A549 (cell line): ENCODE data around the gene TRPC3. TPM values are rescaled to one million over a fixed set of nuclear protein-coding genes. Genes with fewer than 3 reads are reported as not detected.
"Not testable (repeated sequence)": the region's sequence is repeated elsewhere in the genome, so short reads cannot be mapped to it uniquely, and the experiment has no call there.

ENCODE experiments used
- ATAC-seq, 2 experiments: fragments of 200-7000 bp in 1 of 2; fragments of >200 bp in 1 of 2; cut with Nextera tagmentation in 1 of 2; cut with Tn5 transposase in 1 of 2; 3 replicates each; pipeline versions ENCODE4 v1.8.0 to v1.9.1; 2018 to 2020; ENCODE audit warnings: mild to moderate bottlenecking in 1 of 2, moderate library complexity in 1 of 2
- CTCF ChIA-PET: fragments of 300-600 bp; sonication (Branson Sonifier 250); formaldehyde crosslinking; extraction: SDS; loops from one replicate; lab custom pipeline; 2021; ENCODE audit warnings: antibody characterized with exemption, inconsistent platforms; lab: Yijun Ruan, JAX
- POLR2A ChIA-PET: fragments of 350-600 bp; formaldehyde crosslinking; extraction: SDS; loops from one replicate; lab custom pipeline; 2021; ENCODE audit warnings: antibody characterized with exemption, inconsistent platforms; lab: Yijun Ruan, JAX
- DNase-seq, 2 experiments: peaks; one replicate each; pipeline versions ENCODE4 v3.0.0 to v3.0.0-alpha.2; 2011 to 2016; ENCODE audit warnings: low read depth in 1 of 2, low spot score in 1 of 2
- FAIRE-seq: peaks from 2 replicates; lab custom pipeline; 2011; peaks lifted over from hg19 to GRCh38; lab: Jason Lieb, UNC
- H3K27ac ChIP-seq, 2 experiments: fragments of >200 bp; sonication (Bioruptor Twin); formaldehyde crosslinking; 3 replicates each; pipeline ENCODE4 v1.5.1; 2016 to 2017
- H3K4me1 ChIP-seq: fragments of >200 bp; sonication (Bioruptor Twin); formaldehyde crosslinking; 3 replicates; pipeline ENCODE4 v1.6.1; 2016
- H3K4me2 ChIP-seq: fragments of >200 bp; sonication (Bioruptor Twin); formaldehyde crosslinking; 3 replicates; pipeline ENCODE4 v1.6.1; 2016
- H3K4me3 ChIP-seq: fragments of >200 bp; sonication (Bioruptor Twin); formaldehyde crosslinking; 3 replicates; pipeline ENCODE4 v1.5.1; 2016
- H3K9me3 ChIP-seq: fragments of >200 bp; sonication (Bioruptor Twin); formaldehyde crosslinking; 3 replicates; pipeline ENCODE4 v1.6.1; 2016
- CBX8 ChIP-seq: fragments of 200-600 bp; sonication (generic); IDR thresholded peaks from 2 replicates; pipeline ENCODE4 v1.6.1; 2016
- CHD4 ChIP-seq: fragments of 200-600 bp; sonication (generic); IDR thresholded peaks from 2 replicates; pipeline ENCODE4 v1.6.1; 2016; ENCODE audit warnings: antibody characterized with exemption, mild to moderate bottlenecking, borderline replicate concordance
- HDAC2 ChIP-seq: fragments of 200-600 bp; sonication (generic); IDR thresholded peaks from 2 replicates; pipeline ENCODE4 v1.6.1; 2016
- HEYL ChIP-seq: fragments of 250-450 bp; sonication (Bioruptor Pico); IDR thresholded peaks from 2 replicates; pipeline ENCODE4 v1.8.0; 2021; ENCODE audit warnings: mild to moderate bottlenecking, moderate library complexity
- HOXA7 ChIP-seq: fragments of 250-450 bp; sonication (Bioruptor Pico); IDR thresholded peaks from 2 replicates; pipeline ENCODE4 v1.5.0; 2020; ENCODE audit warnings: mild to moderate bottlenecking, moderate library complexity
- KDM5A ChIP-seq: fragments of 200-600 bp; sonication (generic); IDR thresholded peaks from 2 replicates; pipeline ENCODE4 v1.6.1; 2016; ENCODE audit warnings: antibody characterized with exemption, mild to moderate bottlenecking
- MAFK ChIP-seq: fragments of 450-650 bp; IDR thresholded peaks from 2 replicates; pipeline ENCODE4 v1.6.1; 2014; ENCODE audit not compliant: partially characterized antibody
- MAZ ChIP-seq: fragments of 150-350 bp; IDR thresholded peaks from 2 replicates; pipeline ENCODE4 v1.6.1; 2014; ENCODE audit warnings: antibody characterized with exemption, low read depth, low read length, borderline replicate concordance
- NFE2L2 ChIP-seq: fragments of 150-350 bp; conservative IDR thresholded peaks from 2 replicates; pipeline ENCODE4 v1.6.1; 2014; ENCODE audit warnings: low read length
- NR3C1 ChIP-seq: fragments of >200 bp; sonication (Bioruptor Twin); formaldehyde crosslinking; IDR thresholded peaks from 3 replicates; pipeline ENCODE4 v1.6.1; 2017
- RARB ChIP-seq: fragments of 250-450 bp; sonication (Bioruptor Pico); IDR thresholded peaks from 2 replicates; pipeline ENCODE4 v1.8.0; 2021; ENCODE audit warnings: mild to moderate bottlenecking, moderate library complexity
- RNF2 ChIP-seq: fragments of 200-600 bp; sonication (generic); IDR thresholded peaks from 2 replicates; pipeline ENCODE4 v1.6.1; 2016; ENCODE audit warnings: low read depth, mild to moderate bottlenecking, antibody characterized with exemption, moderate library complexity, borderline replicate concordance
- TP53 ChIP-seq: fragments of 250-450 bp; sonication (Bioruptor Pico); IDR thresholded peaks from 2 replicates; pipeline ENCODE4 v1.5.0; 2021; ENCODE audit warnings: mild to moderate bottlenecking, moderate library complexity
- ZC3H11A ChIP-seq: fragments of 450-650 bp; IDR thresholded peaks from 2 replicates; pipeline ENCODE4 v1.6.1; 2014; ENCODE audit warnings: antibody characterized with exemption, mild to moderate bottlenecking
- WGBS: methylation state at CpG from one replicate; pipeline ENCODE4 v1.1.6; 2017; ENCODE audit errors: missing lambda C conversion rate; 5-methylcytosine and 5-hydroxymethylcytosine counted together
- polyA plus RNA-seq, 4 experiments: library from polyadenylated mRNA; depleted of rRNA in 3 of 4; stranded (reverse); fragments of >200 nt; fragmentation: RNase III in 1 of 4; extraction: RNeasy Plus Mini Kit Qiagen cat#74134 plus additional on column Dnase treatment in 1 of 4; gene quantifications; 2 replicates in 3 of 4; 3 replicates in 1 of 4; pipeline ENCODE4 v1.2.3, GENCODE V29; 2011 to 2017
- TF ChIP-seq, protein P1 (sequence below): fragments of 200-600 bp; sonication (generic); IDR thresholded peaks from 2 replicates; pipeline ENCODE4 v1.6.1; 2016; ENCODE audit warnings: antibody characterized with exemption, mild to moderate bottlenecking, moderate library complexity
- TF ChIP-seq, protein P2 (sequence below): fragments of 250-450 bp; sonication (Bioruptor Pico); IDR thresholded peaks from 2 replicates; pipeline ENCODE4 v1.5.0; 2021; ENCODE audit warnings: mild to moderate bottlenecking, moderate library complexity, borderline replicate concordance
- TF ChIP-seq, protein P3 (sequence below): fragments of 450-650 bp; IDR thresholded peaks from 2 replicates; pipeline ENCODE4 v1.6.1; 2014; ENCODE audit warnings: antibody characterized with exemption
- TF ChIP-seq, protein P4 (sequence below): fragments of 150-350 bp; IDR thresholded peaks from 2 replicates; pipeline ENCODE4 v1.6.1; 2014; ENCODE audit warnings: low read depth, mild to moderate bottlenecking, low read length

The TRPC3 gene
- polyA plus RNA-seq, 2 of the 4 experiments (the other 2 are of a cell fraction) = 0.03 to 0.04 TPM

DNA sequence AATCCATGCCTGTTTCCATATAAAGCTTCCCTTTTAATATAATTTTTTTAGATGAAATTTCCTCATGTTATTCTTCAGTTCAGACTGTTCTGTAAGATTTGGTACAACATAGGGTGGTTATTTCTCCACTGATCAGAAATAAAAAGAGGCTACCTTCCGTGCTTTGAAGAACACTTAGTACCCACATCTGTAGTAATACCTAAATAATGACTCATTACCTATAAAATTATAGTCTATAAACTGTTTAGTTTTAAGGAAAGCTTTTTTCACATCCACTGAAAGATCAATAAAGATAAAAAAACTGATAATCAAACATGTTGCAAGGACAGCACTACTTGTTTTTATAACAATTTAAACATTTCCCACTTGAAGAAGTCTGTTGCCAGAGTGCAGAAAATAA lies 23.9 kb downstream of the TRPC3 start:
- WGBS = 54% methylated on average over 1 of the region's 1 CpG
- Histone ChIP-seq H3K4me3 (no peak overlapping the region), H3K4me2 (no peak overlapping the region), H3K9me3 (no peaks in the 10 kb centered on the region), H3K4me1 (no peaks in the 10 kb centered on the region), H3K27ac (no peak overlapping the region)
- no peak for TF ChIP-seq RARB (CRISPR knock-in tag)
- TF ChIP-seq NFE2L2 = no peak
- TF ChIP-seq MAZ = no peak
- TF ChIP-seq, protein P1, sequence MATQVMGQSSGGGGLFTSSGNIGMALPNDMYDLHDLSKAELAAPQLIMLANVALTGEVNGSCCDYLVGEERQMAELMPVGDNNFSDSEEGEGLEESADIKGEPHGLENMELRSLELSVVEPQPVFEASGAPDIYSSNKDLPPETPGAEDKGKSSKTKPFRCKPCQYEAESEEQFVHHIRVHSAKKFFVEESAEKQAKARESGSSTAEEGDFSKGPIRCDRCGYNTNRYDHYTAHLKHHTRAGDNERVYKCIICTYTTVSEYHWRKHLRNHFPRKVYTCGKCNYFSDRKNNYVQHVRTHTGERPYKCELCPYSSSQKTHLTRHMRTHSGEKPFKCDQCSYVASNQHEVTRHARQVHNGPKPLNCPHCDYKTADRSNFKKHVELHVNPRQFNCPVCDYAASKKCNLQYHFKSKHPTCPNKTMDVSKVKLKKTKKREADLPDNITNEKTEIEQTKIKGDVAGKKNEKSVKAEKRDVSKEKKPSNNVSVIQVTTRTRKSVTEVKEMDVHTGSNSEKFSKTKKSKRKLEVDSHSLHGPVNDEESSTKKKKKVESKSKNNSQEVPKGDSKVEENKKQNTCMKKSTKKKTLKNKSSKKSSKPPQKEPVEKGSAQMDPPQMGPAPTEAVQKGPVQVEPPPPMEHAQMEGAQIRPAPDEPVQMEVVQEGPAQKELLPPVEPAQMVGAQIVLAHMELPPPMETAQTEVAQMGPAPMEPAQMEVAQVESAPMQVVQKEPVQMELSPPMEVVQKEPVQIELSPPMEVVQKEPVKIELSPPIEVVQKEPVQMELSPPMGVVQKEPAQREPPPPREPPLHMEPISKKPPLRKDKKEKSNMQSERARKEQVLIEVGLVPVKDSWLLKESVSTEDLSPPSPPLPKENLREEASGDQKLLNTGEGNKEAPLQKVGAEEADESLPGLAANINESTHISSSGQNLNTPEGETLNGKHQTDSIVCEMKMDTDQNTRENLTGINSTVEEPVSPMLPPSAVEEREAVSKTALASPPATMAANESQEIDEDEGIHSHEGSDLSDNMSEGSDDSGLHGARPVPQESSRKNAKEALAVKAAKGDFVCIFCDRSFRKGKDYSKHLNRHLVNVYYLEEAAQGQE = no peak
- no peak for TF ChIP-seq RNF2
- no peak for TF ChIP-seq CHD4
- TF ChIP-seq MAFK = no peak
- no peak for TF ChIP-seq HEYL (CRISPR knock-in tag)
- no peak for TF ChIP-seq CBX8
- TF ChIP-seq, protein P2, sequence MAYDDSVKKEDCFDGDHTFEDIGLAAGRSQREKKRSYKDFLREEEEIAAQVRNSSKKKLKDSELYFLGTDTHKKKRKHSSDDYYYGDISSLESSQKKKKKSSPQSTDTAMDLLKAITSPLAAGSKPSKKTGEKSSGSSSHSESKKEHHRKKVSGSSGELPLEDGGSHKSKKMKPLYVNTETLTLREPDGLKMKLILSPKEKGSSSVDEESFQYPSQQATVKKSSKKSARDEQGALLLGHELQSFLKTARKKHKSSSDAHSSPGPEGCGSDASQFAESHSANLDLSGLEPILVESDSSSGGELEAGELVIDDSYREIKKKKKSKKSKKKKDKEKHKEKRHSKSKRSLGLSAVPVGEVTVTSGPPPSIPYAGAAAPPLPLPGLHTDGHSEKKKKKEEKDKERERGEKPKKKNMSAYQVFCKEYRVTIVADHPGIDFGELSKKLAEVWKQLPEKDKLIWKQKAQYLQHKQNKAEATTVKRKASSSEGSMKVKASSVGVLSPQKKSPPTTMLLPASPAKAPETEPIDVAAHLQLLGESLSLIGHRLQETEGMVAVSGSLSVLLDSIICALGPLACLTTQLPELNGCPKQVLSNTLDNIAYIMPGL = no peak
- no peak for TF ChIP-seq KDM5A
- TF ChIP-seq, protein P3, sequence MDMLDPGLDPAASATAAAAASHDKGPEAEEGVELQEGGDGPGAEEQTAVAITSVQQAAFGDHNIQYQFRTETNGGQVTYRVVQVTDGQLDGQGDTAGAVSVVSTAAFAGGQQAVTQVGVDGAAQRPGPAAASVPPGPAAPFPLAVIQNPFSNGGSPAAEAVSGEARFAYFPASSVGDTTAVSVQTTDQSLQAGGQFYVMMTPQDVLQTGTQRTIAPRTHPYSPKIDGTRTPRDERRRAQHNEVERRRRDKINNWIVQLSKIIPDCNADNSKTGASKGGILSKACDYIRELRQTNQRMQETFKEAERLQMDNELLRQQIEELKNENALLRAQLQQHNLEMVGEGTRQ = no peak
- no peak for TF ChIP-seq HOXA7 (CRISPR knock-in tag)
- no peak for TF ChIP-seq ZC3H11A
- no peak for TF ChIP-seq HDAC2
- TF ChIP-seq, protein P4, sequence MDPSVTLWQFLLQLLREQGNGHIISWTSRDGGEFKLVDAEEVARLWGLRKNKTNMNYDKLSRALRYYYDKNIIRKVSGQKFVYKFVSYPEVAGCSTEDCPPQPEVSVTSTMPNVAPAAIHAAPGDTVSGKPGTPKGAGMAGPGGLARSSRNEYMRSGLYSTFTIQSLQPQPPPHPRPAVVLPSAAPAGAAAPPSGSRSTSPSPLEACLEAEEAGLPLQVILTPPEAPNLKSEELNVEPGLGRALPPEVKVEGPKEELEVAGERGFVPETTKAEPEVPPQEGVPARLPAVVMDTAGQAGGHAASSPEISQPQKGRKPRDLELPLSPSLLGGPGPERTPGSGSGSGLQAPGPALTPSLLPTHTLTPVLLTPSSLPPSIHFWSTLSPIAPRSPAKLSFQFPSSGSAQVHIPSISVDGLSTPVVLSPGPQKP = no peak
- TF ChIP-seq TP53 = no peak
- no peak for TF ChIP-seq NR3C1
- ChIA-PET POLR2A (no interaction called here), CTCF (interaction anchor here (1.0 kb wide), 1 partner anchor 27 kb away, joined by 3 read pairs; no protein-coding TSS in a partner anchor)
- FAIRE-seq = no peak
- DNase-seq = no peak
- ATAC-seq = no peak

DNA sequence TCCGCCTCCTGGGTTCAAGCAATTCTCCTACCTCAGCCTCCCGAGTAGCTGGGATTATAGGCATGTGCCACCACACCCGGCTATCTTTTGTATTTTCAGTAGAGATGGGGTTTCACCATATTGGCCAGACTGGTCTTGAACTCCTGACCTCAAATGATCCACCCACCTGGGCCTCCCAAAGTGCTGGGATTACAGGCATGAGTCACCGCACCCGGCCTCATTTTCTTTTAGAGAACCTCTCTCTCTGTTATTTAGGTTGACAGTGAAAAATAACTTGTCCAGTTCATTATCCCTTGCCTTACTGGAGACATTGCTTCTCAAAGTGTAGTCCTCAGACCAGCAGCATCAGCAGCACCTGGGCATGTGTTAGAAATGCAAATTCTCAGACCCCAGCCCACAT lies 25.4 kb downstream of the TRPC3 start:
- H3K4me2 ChIP-seq, DNase-seq, ATAC-seq, H3K4me3 ChIP-seq, H3K9me3 ChIP-seq, H3K27ac ChIP-seq, FAIRE-seq, POLR2A ChIA-PET, H3K4me1 ChIP-seq: not testable (repeated sequence)
- CTCF ChIA-PET = interaction anchor here (1.0 kb wide), 1 partner anchor 9 kb away, joined by 3 read pairs; no protein-coding TSS in a partner anchor
- WGBS = 58% methylated on average over 5 of the region's 5 CpGs
